GM18858 (cell line): ENCODE measurements around the gene OR6C65.

ENCODE experiments used
- ATAC-seq: cut with Tn5 transposase; IDR thresholded peaks from one replicate; pipeline ENCODE4 v1.9.1; 2021; ENCODE audit not compliant: unreplicated experiment

The OR6C65 gene

GRCh38 chr12:55445357-55445756 is 45.0 kb downstream of the OR6C65 start:
- ATAC-seq: no peak

GRCh38 chr12:55446326-55446725 is 46.0 kb downstream of the OR6C65 start:
- no peak for ATAC-seq

- ATAC-seq: no peak
Observed at GRCh38 chr12:55448825-55449224, 48.5 kb downstream of the OR6C65 start.
